ENCODE results near the gene OXCT1.

GRCh38 chr5:41869724-41870626 lies at the start of gene OXCT1:
- no peak for TF ChIP-seq CTCF (IDR thresholded peaks at IDR 0.05)
- peak; percentile 71 to 82 for TF ChIP-seq POLR2A (IDR thresholded peaks at IDR 0.05)
